ENCODE data around the gene ANO3. TPM values are rescaled to one million over a fixed set of nuclear protein-coding genes. Genes with fewer than 3 reads are reported as not detected.

ANO3 gene
- total RNA-seq, 3 donors from 2014 or later: not detected

DNA sequence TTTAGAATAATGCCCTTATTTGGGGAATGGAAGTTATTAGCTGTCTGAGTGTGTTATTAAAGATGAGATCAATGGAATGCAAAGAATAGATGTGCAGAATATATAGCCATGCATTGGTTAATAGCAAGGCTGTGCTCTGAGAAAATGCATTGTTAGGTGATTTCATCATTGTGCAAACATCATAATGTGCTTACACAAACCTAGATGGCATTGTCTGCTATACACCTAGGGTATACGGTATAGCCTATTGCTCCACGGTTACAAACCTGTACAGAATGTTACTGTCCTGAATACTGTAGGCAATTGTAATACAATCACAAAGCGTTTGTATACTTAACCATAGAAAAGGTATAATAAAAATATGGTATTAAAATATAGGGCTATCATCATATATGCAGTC lies 364.4 kb downstream of the ANO3 start:
- no peak for ATAC-seq
- Mint-ChIP-seq H3K9me3 (no peaks in the 10 kb centered on the region), H3K4me1 (ENCODE audit: low read depth) (no peaks in the 10 kb centered on the region), H3K4me3 (no peak overlapping the region), H3K36me3 (ENCODE audit: insufficient read depth) (no peaks in the 10 kb centered on the region), H3K27me3 (ENCODE audit: low read depth) (no peaks in the 10 kb centered on the region)
- DNase-seq: no peak

DNA sequence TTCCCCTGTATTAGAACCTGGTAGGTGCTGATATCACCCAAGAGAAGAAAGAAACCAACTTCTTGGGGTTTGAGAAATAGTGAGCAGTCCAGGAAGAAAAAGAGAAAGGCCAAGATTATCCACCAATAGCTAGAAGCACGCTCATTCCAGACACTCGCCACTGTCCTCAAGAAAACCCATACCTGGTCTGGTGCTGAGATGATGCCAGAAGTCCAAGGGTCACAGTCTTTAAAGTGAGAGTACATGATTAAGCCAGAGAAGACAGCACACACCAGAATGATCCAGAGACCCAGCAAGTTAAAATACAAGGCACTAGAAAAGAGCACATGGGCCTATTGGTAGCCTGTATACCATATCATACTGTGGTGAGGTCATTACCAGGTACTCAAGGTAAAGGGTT lies 366.3 kb downstream of the ANO3 start:
- Mint-ChIP-seq H3K27me3 (ENCODE audit: low read depth) (no peaks in the 10 kb centered on the region), H3K36me3 (ENCODE audit: insufficient read depth) (no peaks in the 10 kb centered on the region), H3K4me1 (ENCODE audit: low read depth) (no peaks in the 10 kb centered on the region), H3K9me3 (no peaks in the 10 kb centered on the region), H3K4me3 (no peak overlapping the region)
- no peak for DNase-seq
- ATAC-seq: no peak

- DNase-seq: no peak
- Mint-ChIP-seq H3K4me1 (ENCODE audit: low read depth) (no peaks in the 10 kb centered on the region), H3K36me3 (ENCODE audit: insufficient read depth) (no peaks in the 10 kb centered on the region), H3K9me3 (no peaks in the 10 kb centered on the region), H3K27me3 (ENCODE audit: low read depth) (no peaks in the 10 kb centered on the region), H3K4me3 (no peak overlapping the region)
- no peak for ATAC-seq
Observed at GRCh38 chr11:26700574-26701235, 368.8 kb downstream of the ANO3 start.

- no peak for ATAC-seq
- Mint-ChIP-seq H3K4me1 (ENCODE audit: low read depth) (no peaks in the 10 kb centered on the region), H3K9me3 (no peaks in the 10 kb centered on the region), H3K27me3 (ENCODE audit: low read depth) (no peaks in the 10 kb centered on the region), H3K36me3 (ENCODE audit: insufficient read depth) (no peaks in the 10 kb centered on the region), H3K4me3 (no peak overlapping the region)
- DNase-seq: no peak
Observed at GRCh38 chr11:26702406-26702805, 370.5 kb downstream of the ANO3 start.

DNA sequence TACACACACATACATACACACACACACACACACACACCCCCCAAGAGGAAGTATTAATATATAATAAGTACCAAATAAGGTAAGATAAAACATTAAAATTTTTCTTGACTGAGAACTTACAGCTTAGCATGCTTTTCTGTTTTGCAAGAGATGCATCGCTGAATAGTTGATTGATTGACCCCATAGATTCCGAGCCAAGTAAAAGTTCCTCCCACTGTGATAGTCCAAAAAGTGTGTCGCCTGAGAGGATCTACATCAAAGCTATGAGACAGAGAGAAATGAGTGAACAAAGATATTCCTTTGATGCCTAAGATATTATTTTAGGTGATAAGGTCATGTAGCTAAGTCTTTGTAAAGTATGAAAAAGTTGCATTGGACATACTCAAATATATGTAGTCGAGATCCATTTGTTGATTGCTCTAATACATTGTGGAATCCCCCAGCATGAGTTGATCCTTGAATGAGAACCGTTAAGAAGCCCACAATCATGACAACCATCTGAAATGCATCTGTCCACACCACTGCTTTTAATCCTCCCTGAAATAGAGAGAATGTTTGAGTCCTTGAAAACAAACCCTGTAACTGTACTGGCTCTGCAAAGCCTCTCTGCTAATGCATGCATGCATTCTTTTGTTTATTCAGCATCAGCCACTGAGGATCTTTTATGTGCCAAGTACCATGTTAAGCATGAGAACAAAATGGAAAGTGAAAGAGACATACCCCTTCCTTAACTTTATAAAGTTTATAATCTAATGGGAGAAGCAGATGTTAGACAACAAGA lies 371.7 kb downstream of the ANO3 start:
- Mint-ChIP-seq H3K4me3 (no peak overlapping the region), H3K27me3 (ENCODE audit: low read depth) (no peaks in the 10 kb centered on the region), H3K4me1 (ENCODE audit: low read depth) (no peaks in the 10 kb centered on the region), H3K9me3 (no peaks in the 10 kb centered on the region), H3K36me3 (ENCODE audit: insufficient read depth) (no peaks in the 10 kb centered on the region)
- DNase-seq (no peak), ATAC-seq (no peak)

GRCh38 chr11:26704249-26704648 lies 372.3 kb downstream of the ANO3 start:
- H3K9me3 Mint-ChIP-seq: no peaks in the 10 kb centered on the region
- H3K27me3 Mint-ChIP-seq (ENCODE audit: low read depth): no peaks in the 10 kb centered on the region
- no peak overlapping the region for H3K4me3 Mint-ChIP-seq
- no peak for ATAC-seq
- H3K4me1 Mint-ChIP-seq (ENCODE audit: low read depth): no peaks in the 10 kb centered on the region
- H3K36me3 Mint-ChIP-seq (ENCODE audit: insufficient read depth): no peaks in the 10 kb centered on the region
- no peak for DNase-seq

- H3K27me3 Mint-ChIP-seq (ENCODE audit: low read depth): no peaks in the 10 kb centered on the region
- DNase-seq (no peak), ATAC-seq (no peak)
- no peaks in the 10 kb centered on the region for H3K9me3 Mint-ChIP-seq
- no peaks in the 10 kb centered on the region for H3K4me1 Mint-ChIP-seq (ENCODE audit: low read depth)
- H3K36me3 Mint-ChIP-seq (ENCODE audit: insufficient read depth): no peaks in the 10 kb centered on the region
- H3K4me3 Mint-ChIP-seq: no peak overlapping the region
Observed at GRCh38 chr11:26706181-26706580, 374.3 kb downstream of the ANO3 start.

DNA sequence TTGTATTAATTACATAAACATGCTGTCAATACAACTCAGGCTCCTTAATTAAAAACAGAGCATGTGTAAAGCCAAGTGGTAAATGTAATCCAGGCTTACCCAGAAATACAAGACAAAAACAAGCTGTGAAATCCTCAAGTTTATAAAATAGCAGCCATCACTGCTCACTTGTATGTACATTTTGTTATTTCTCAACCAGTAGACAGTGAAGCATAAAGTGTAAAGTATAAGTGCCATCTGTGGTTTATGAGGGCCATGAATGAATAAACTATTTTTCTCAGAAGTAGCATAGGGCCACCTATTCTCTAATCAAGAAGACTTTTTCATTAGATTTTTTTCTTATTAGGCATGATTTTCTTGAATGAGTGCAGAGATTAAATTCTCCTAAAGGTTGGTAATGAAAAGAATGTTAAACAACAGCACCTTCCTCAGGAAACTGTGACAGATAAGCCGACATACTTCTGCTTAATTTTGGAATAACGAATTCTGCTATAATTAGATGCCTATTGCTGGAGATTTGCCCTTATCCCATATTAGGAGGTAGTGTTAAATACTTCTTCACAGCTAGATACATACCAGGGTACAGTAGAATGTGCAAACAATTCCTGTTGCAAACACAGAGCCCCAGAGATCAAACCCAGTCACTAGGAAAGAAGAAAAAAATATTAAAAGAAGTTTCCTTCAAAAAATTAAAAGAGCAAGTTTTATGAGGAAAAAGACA lies 377.0 kb downstream of the ANO3 start:
- Mint-ChIP-seq H3K9me3 (no peaks in the 10 kb centered on the region), H3K4me3 (no peak overlapping the region), H3K36me3 (ENCODE audit: insufficient read depth) (no peaks in the 10 kb centered on the region), H3K4me1 (ENCODE audit: low read depth) (no peaks in the 10 kb centered on the region), H3K27me3 (ENCODE audit: low read depth) (no peaks in the 10 kb centered on the region)
- ATAC-seq (no peak), DNase-seq (no peak)

GRCh38 chr11:26710489-26710888 lies 378.6 kb downstream of the ANO3 start:
- Mint-ChIP-seq H3K27me3 (ENCODE audit: low read depth) (no peaks in the 10 kb centered on the region), H3K36me3 (ENCODE audit: insufficient read depth) (no peaks in the 10 kb centered on the region), H3K4me3 (no peak overlapping the region), H3K4me1 (ENCODE audit: low read depth) (no peaks in the 10 kb centered on the region), H3K9me3 (no peaks in the 10 kb centered on the region)
- no peak for ATAC-seq
- DNase-seq: no peak

- ATAC-seq (no peak), DNase-seq (no peak)
- no peaks in the 10 kb centered on the region for H3K4me1 Mint-ChIP-seq (ENCODE audit: low read depth)
- no peak overlapping the region for H3K4me3 Mint-ChIP-seq
- H3K36me3 Mint-ChIP-seq (ENCODE audit: insufficient read depth): no peaks in the 10 kb centered on the region
- no peaks in the 10 kb centered on the region for H3K9me3 Mint-ChIP-seq
- H3K27me3 Mint-ChIP-seq (ENCODE audit: low read depth): no peaks in the 10 kb centered on the region
Observed at GRCh38 chr11:26712497-26712896, 380.6 kb downstream of the ANO3 start.

Other genes starting within 250 kb of the ANO3 start
- not detected for gene MUC15, start 240.1 kb downstream of the ANO3 start, total RNA-seq